ENCODE data around the gene ZNF865. TPM values are rescaled to one million over a fixed set of nuclear protein-coding genes. Genes with fewer than 3 reads are reported as not detected.

The ZNF865 gene
- polyA plus RNA-seq, 6 donors from 2014 or later, result 0.12 to 0.60 (median 0.18) TPM; not detected in 2

DNA sequence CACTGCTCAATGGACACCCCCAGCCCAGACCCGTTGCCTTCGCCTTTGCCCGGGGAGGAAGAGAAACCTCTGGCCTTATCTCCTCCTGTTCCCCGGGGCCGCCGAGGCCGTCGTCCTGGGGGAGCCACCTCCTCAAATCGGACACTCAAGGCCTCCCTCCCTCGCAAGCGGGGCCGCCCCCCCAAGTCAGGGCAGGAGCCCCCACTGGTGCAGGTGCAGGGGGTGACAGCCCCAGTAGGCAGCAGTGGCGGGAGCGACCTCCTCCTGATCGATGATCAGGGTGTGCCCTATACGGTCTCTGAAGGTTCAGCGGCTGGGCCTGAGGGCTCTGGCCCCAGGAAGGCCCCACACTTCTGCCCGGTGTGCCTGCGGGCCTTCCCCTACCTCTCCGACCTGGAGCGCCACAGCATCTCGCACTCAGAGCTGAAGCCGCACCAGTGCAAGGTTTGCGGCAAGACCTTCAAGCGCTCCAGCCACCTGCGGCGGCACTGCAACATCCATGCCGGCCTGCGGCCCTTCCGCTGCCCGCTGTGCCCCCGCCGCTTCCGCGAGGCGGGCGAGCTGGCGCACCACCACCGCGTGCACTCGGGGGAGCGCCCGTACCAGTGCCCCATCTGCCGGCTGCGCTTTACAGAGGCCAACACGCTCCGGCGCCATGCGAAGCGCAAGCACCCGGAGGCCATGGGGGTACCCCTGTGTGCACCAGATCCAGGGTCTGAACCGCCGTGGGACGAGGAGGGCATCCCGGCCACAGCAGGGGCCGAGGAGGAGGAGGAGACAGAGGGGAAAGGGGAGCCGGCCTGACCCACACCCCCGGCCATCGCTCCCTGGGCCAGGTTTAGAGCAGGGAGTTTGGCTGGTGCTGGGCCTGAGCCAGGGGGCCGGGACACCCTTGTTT is 3.1 kb upstream of the ZNF865 start:
- Mint-ChIP-seq H3K36me3 (peaks cover 0 to under 1% of the 10 kb centered on the region in 2 donors), H3K27me3 (no peaks in the 10 kb centered on the region), H3K27ac (peak overlapping the region in 2 of 6 donors; percentile 67 to 76), H3K4me1 (peaks cover 37 to 57% (median 55%) of the 10 kb centered on the region in 3 donors), H3K9me3 (peaks cover 0 to 5% (median 0%) of the 10 kb centered on the region in 7 donors), H3K4me3 (peak overlapping the region in 5 of 8 donors; percentile 70 to 92 (median 90))
- no peak for DNase-seq
- no peak for ATAC-seq (ENCODE audit: low read depth in 2 of 2)

- DNase-seq, result no peak
- H3K27me3 Mint-ChIP-seq, result no peaks in the 10 kb centered on the region
- no peak for ATAC-seq (ENCODE audit: low read depth in 2 of 2)
- H3K4me1 Mint-ChIP-seq, result peaks cover 42 to 61% (median 60%) of the 10 kb centered on the region in 3 donors
- peaks cover 0 to 5% (median 0%) of the 10 kb centered on the region in 7 donors for H3K9me3 Mint-ChIP-seq
- H3K27ac Mint-ChIP-seq, result peak overlapping the region in 2 of 6 donors; percentile 17 to 29
- H3K4me3 Mint-ChIP-seq, result peak overlapping the region in 5 of 8 donors; percentile 36 to 95 (median 65)
- H3K36me3 Mint-ChIP-seq, result peaks cover 0 to 5% of the 10 kb centered on the region in 2 donors
Measured at GRCh38 chr19:55603115-55603514, 2.3 kb upstream of the ZNF865 start.

GRCh38 chr19:55603581-55604292 is 1.7 kb upstream of the ZNF865 start:
- ATAC-seq (ENCODE audit: low read depth in 2 of 2) (no peak), DNase-seq (no peak)
- H3K27ac Mint-ChIP-seq, result peak overlapping the region in 4 of 6 donors; percentile 22 to 98 (median 96)
- H3K36me3 Mint-ChIP-seq, result peaks cover 0 to 7% of the 10 kb centered on the region in 2 donors
- H3K4me3 Mint-ChIP-seq, result peak overlapping the region; percentile 55 to 95 (median 76)
- H3K4me1 Mint-ChIP-seq, result peaks cover 43 to 64% (median 63%) of the 10 kb centered on the region in 3 donors
- H3K27me3 Mint-ChIP-seq, result no peaks in the 10 kb centered on the region
- peaks cover 0 to 3% (median 0%) of the 10 kb centered on the region in 7 donors for H3K9me3 Mint-ChIP-seq

DNA sequence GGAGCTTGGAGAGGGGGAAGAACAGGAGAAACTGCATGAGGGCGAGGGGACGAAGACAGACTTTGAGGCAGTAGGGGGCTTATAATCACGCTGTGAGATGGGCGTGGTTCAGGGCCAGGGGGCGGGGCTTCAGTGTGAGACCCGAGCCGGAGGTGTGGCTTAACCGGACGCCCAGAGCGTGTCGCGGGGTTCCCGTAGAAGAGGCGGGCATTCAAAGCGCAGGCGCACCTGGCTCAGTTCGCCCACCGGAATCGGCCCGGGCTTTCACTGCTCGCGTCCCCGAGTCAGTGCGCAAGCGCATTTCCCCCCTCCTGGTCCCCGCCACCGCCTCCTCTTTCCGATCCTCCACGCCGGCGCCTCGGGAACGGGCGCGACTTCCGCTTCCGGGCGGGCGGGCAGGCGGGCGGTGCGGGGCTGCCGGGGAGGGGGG is 225 bp upstream of the ZNF865 start:
- H3K36me3 Mint-ChIP-seq, result peaks cover 4 to 14% of the 10 kb centered on the region in 2 donors
- peak; percentile 94 for DNase-seq
- H3K4me3 Mint-ChIP-seq, result peak overlapping the region; percentile 86 to 95 (median 90)
- peaks cover 0 to 2% (median 0%) of the 10 kb centered on the region in 7 donors for H3K9me3 Mint-ChIP-seq
- ATAC-seq (ENCODE audit: low read depth in 2 of 2), result peak; percentile 71 to 74
- peak overlapping the region; percentile 95 to 98 (median 97) for H3K27ac Mint-ChIP-seq
- H3K27me3 Mint-ChIP-seq, result no peaks in the 10 kb centered on the region
- H3K4me1 Mint-ChIP-seq, result peaks cover 50 to 75% (median 71%) of the 10 kb centered on the region in 3 donors

- H3K36me3 Mint-ChIP-seq, result peaks cover 4 to 14% of the 10 kb centered on the region in 2 donors
- DNase-seq (no peak), ATAC-seq (ENCODE audit: low read depth in 2 of 2) (no peak)
- peak overlapping the region; percentile 85 to 99 (median 97) for H3K27ac Mint-ChIP-seq
- H3K4me1 Mint-ChIP-seq, result peaks cover 55 to 82% (median 75%) of the 10 kb centered on the region in 3 donors
- no peaks in the 10 kb centered on the region for H3K27me3 Mint-ChIP-seq
- H3K9me3 Mint-ChIP-seq, result peaks cover 0 to 2% (median 0%) of the 10 kb centered on the region in 7 donors
- H3K4me3 Mint-ChIP-seq, result peak overlapping the region; percentile 86 to 98 (median 95)
Measured at GRCh38 chr19:55606471-55606787, 982 bp downstream of the ZNF865 start.

GRCh38 chr19:55606817-55607216 is 1.4 kb downstream of the ZNF865 start:
- Mint-ChIP-seq H3K27me3 (no peaks in the 10 kb centered on the region), H3K9me3 (peaks cover 0 to 2% (median 0%) of the 10 kb centered on the region in 7 donors), H3K4me1 (peaks cover 59 to 83% (median 75%) of the 10 kb centered on the region in 3 donors), H3K27ac (peak overlapping the region in 4 of 6 donors; percentile 24 to 99 (median 96)), H3K4me3 (peak overlapping the region in 6 of 8 donors; percentile 48 to 98 (median 92)), H3K36me3 (peaks cover 4 to 14% of the 10 kb centered on the region in 2 donors)
- ATAC-seq (ENCODE audit: low read depth in 2 of 2), result no peak
- DNase-seq, result no peak

DNA sequence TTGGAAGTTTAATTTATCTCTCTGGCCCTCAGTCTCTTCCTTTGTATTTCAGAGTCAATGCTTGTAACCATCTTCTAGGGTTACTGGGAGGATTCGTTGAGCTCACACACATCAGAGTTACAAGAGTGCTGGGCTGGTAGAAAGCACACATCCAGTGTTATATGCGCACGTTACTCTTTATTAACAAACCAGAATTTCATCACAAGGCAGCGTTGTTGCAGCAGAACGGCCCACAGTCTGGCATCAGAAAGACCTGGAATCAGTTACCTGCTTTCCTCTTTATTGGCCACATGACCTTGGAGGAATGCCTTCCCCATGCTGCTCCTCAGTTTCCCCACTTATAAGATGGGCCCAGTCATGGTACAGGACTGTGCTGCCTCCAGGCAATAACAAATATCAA is 3.9 kb downstream of the ZNF865 start:
- DNase-seq, result no peak
- Mint-ChIP-seq H3K27me3 (no peaks in the 10 kb centered on the region), H3K27ac (no peak overlapping the region), H3K36me3 (peaks cover 4 to 14% of the 10 kb centered on the region in 2 donors), H3K4me3 (peak overlapping the region in 1 of 8 donors; percentile 44), H3K9me3 (no peaks in the 10 kb centered on the region), H3K4me1 (peaks cover 71 to 81% (median 77%) of the 10 kb centered on the region in 3 donors)
- ATAC-seq (ENCODE audit: low read depth in 2 of 2), result no peak

DNA sequence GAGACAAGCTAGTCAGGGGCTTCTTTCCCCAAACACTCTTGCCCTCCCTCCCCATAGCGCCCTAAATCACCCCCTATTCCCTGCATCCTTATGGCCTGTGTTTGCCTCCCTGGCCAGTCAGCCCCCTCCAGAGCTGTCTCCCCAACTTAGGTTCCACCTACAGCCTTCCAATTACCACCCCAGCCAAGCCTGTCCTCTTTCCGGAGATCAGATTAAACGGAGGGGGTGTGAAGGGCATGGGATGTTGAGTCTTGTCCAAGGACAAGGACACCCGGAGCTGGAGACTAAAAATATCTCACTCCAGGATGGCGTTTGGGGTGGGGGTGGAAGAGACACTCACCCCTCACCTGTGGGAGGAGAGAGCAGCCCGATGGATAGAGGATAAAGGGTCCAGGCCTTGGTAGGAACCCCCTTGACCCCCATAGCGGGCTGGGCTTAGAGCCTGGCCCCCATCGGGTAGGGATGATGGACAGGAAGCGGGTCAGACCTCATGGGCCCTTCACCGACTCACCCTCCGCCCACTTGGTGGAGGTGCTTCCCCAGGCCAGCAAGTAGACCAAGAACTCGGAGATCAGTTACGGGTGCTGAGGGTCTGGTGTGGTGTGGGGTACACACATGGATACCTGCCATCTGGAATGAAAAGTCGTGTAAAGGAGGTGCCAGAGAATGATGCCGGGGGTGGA is 6.0 kb downstream of the ZNF865 start:
- H3K9me3 Mint-ChIP-seq, result no peaks in the 10 kb centered on the region
- peaks cover 4 to 14% of the 10 kb centered on the region in 2 donors for H3K36me3 Mint-ChIP-seq
- peak overlapping the region in 2 of 8 donors; percentile 16 to 35 for H3K4me3 Mint-ChIP-seq
- DNase-seq (no peak), ATAC-seq (ENCODE audit: low read depth in 2 of 2) (no peak)
- peak overlapping the region in 3 of 6 donors; percentile 7 to 91 (median 33) for H3K27ac Mint-ChIP-seq
- H3K27me3 Mint-ChIP-seq, result no peaks in the 10 kb centered on the region
- peaks cover 58 to 64% (median 61%) of the 10 kb centered on the region in 3 donors for H3K4me1 Mint-ChIP-seq

DNA sequence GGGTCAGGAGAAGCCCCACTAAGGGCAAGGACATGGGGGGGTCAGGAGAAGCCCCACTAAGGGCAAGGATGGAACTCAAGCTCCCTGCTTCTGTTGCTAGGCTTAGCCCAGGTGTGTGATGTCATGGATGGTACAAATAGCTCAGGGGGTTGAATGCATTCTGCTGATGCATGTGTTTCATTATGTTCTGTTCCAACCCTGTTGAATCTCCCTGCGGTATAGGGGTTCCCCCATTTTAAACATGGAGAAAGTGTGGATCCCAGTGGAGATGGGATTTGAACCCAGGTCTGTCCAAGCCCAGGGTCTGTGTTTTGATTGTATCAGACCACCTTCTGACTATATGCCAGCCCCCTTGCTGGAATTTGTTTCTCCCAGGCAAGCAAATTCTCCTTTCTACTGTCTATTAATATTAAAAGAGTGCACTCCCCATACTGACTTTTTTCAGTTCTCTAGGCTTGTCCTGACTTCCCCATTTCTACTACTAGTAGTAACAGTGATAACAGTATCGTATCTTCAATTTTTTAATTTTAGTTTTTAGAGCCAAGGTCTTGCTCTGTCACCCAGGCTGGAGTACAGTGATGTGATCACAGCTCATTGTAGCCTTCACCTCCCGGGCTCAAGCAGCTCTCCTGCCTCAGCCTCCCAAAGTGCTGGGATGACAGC is 6.7 kb downstream of the ZNF865 start:
- peak; percentile 85 to 88 for ATAC-seq (ENCODE audit: low read depth in 2 of 2)
- Mint-ChIP-seq H3K27me3 (no peaks in the 10 kb centered on the region), H3K36me3 (peaks cover 4 to 14% of the 10 kb centered on the region in 2 donors), H3K9me3 (no peaks in the 10 kb centered on the region), H3K27ac (peak overlapping the region; percentile 46 to 93 (median 82)), H3K4me3 (peak overlapping the region in 6 of 8 donors; percentile 10 to 83 (median 41)), H3K4me1 (peaks cover 51 to 58% (median 55%) of the 10 kb centered on the region in 3 donors)
- DNase-seq, result no peak

GRCh38 chr19:55613396-55613795 is 7.9 kb downstream of the ZNF865 start:
- Mint-ChIP-seq H3K27me3 (no peaks in the 10 kb centered on the region), H3K36me3 (peaks cover 4 to 7% of the 10 kb centered on the region in 2 donors), H3K4me1 (peaks cover 45 to 47% (median 46%) of the 10 kb centered on the region in 3 donors), H3K9me3 (no peaks in the 10 kb centered on the region), H3K27ac (peak overlapping the region in 1 of 6 donors; percentile 59), H3K4me3 (no peak overlapping the region)
- DNase-seq (no peak), ATAC-seq (ENCODE audit: low read depth in 2 of 2) (no peak)

- ATAC-seq (ENCODE audit: low read depth in 2 of 2), result no peak
- no peaks in the 10 kb centered on the region for H3K9me3 Mint-ChIP-seq
- H3K36me3 Mint-ChIP-seq, result peaks cover 4 to 7% of the 10 kb centered on the region in 2 donors
- DNase-seq, result no peak
- H3K27me3 Mint-ChIP-seq, result no peaks in the 10 kb centered on the region
- peak overlapping the region in 1 of 6 donors; percentile 76 for H3K27ac Mint-ChIP-seq
- H3K4me3 Mint-ChIP-seq, result no peak overlapping the region
- H3K4me1 Mint-ChIP-seq, result peaks cover 39 to 42% (median 40%) of the 10 kb centered on the region in 3 donors
Measured at GRCh38 chr19:55613930-55614710, 8.7 kb downstream of the ZNF865 start.

Measured in naive B cell (primary cell).